IMR-90 (cell line): ENCODE results near the gene MTIF3. TPM values are rescaled to one million over a fixed set of nuclear protein-coding genes. Genes with fewer than 3 reads are reported as not detected.

Experiments used
- ATAC-seq: fragments of 200-7000 bp; cut with Tn5 transposase; 2 replicates; pipeline ENCODE4 v1.9.1; 2020; ENCODE audit warnings: low read depth, mild to moderate bottlenecking, moderate library complexity
- BruUV-seq: library from RNA; stranded (reverse); fragments of 400-500 nt; replicated peaks from 2 replicates; lab custom pipeline; 2021; lab: Mats Ljungman, UMichigan
- CTCF ChIA-PET: fragments of 300-600 bp; formaldehyde crosslinking; extraction: SDS; loops from one replicate; lab custom pipeline; 2021; ENCODE audit warnings: antibody characterized with exemption; lab: Yijun Ruan, JAX
- POLR2A ChIA-PET: fragments of 300-600 bp; sonication (Branson Sonifier 250); formaldehyde crosslinking; loops from one replicate; lab custom pipeline; 2022; ENCODE audit warnings: antibody characterized with exemption; ENCODE audit not compliant: unreplicated experiment; lab: Charles Lee
- DNase-seq: peaks from one replicate; pipeline ENCODE4 v3.0.0; 2013
- H2AFZ ChIP-seq: replicated peaks from 2 replicates; pipeline ENCODE3; 2013; ENCODE audit warnings: low read length, mild to moderate bottlenecking; ENCODE audit not compliant: poor library complexity
- H2AK5ac ChIP-seq: 2 replicates; pipeline ENCODE4 v1.6.1; 2013; ENCODE audit warnings: low read depth, low read length, inconsistent platforms
- H2AK9ac ChIP-seq: replicated peaks from 2 replicates; pipeline ENCODE3; 2013; ENCODE audit warnings: mild to moderate bottlenecking, low read depth, low read length, moderate library complexity; ENCODE audit not compliant: poor library complexity
- H2BK120ac ChIP-seq: 2 replicates; pipeline ENCODE4 v1.6.1; 2013; ENCODE audit warnings: low read depth, low read length, inconsistent platforms
- H2BK15ac ChIP-seq: 3 replicates; pipeline ENCODE4 v1.6.1; 2013; ENCODE audit warnings: low read depth, low read length, inconsistent platforms
- H2BK20ac ChIP-seq: 2 replicates; pipeline ENCODE4 v1.6.1; 2013; ENCODE audit warnings: low read depth, mild to moderate bottlenecking, inconsistent platforms, low read length, moderate library complexity
- H2BK5ac ChIP-seq: 2 replicates; pipeline ENCODE4 v1.6.1; 2013; ENCODE audit warnings: mild to moderate bottlenecking, low read depth, low read length, inconsistent platforms; ENCODE audit not compliant: poor library complexity, severe bottlenecking
- H3K14ac ChIP-seq: replicated peaks from 2 replicates; pipeline ENCODE4 v1.6.1; 2013; ENCODE audit warnings: low read depth, low read length, inconsistent platforms
- H3K18ac ChIP-seq: 2 replicates; pipeline ENCODE4 v1.6.1; 2013; ENCODE audit warnings: low read depth, low read length, control low read depth
- H3K23ac ChIP-seq: 2 replicates; pipeline ENCODE4 v1.6.1; 2013; ENCODE audit warnings: low read depth, low read length, inconsistent platforms
- H3K27ac ChIP-seq: 2 replicates; pipeline ENCODE4 v1.5.1; 2013; ENCODE audit warnings: mild to moderate bottlenecking, control low read depth, low read length; ENCODE audit not compliant: insufficient read depth
- H3K27me3 ChIP-seq: 2 replicates; pipeline ENCODE4 v1.6.1; 2013; ENCODE audit warnings: low read length; ENCODE audit not compliant: control insufficient read depth, insufficient read depth
- H3K36me3 ChIP-seq: 2 replicates; pipeline ENCODE4 v1.6.1; 2013; ENCODE audit warnings: low read length, mixed read lengths; ENCODE audit not compliant: control insufficient read depth, insufficient read depth
- H3K4ac ChIP-seq: 2 replicates; pipeline ENCODE4 v1.6.1; 2013; ENCODE audit warnings: low read depth, low read length, inconsistent platforms
- H3K4me1 ChIP-seq: 2 replicates; pipeline ENCODE4 v1.6.1; 2013; ENCODE audit warnings: low read length, mixed read lengths; ENCODE audit not compliant: control insufficient read depth, insufficient read depth
- H3K4me2 ChIP-seq: 2 replicates; pipeline ENCODE4 v1.6.1; 2013; ENCODE audit warnings: low read depth, mild to moderate bottlenecking, control low read depth, low read length, moderate library complexity
- H3K4me3 ChIP-seq: 2 replicates; pipeline ENCODE4 v1.5.1; 2013; ENCODE audit warnings: low read depth, mild to moderate bottlenecking, control low read depth, low read length, moderate library complexity; ENCODE audit not compliant: insufficient read depth
- H3K56ac ChIP-seq: 2 replicates; pipeline ENCODE4 v1.6.1; 2013; ENCODE audit warnings: low read length, inconsistent platforms; ENCODE audit not compliant: insufficient read depth; ENCODE audit errors: extremely low read depth
- H3K79me1 ChIP-seq, 2 experiments: 2 replicates each; pipeline ENCODE4 v1.6.1; 2013; ENCODE audit warnings: low read length in 2 of 2, inconsistent platforms in 1 of 2, low read depth in 1 of 2
- H3K9ac ChIP-seq: 2 replicates; pipeline ENCODE4 v1.6.1; 2013; ENCODE audit warnings: low read depth, low read length, control low read depth
- H3K9me1 ChIP-seq: 2 replicates; pipeline ENCODE4 v1.6.1; 2013; ENCODE audit warnings: low read length, inconsistent platforms; ENCODE audit not compliant: insufficient read depth
- H3K9me3 ChIP-seq: 2 replicates; pipeline ENCODE4 v1.6.1; 2013; ENCODE audit warnings: low read length; ENCODE audit not compliant: control insufficient read depth, insufficient read depth
- H4K20me1 ChIP-seq: 2 replicates; pipeline ENCODE4 v1.6.1; 2013; ENCODE audit warnings: low read length, inconsistent platforms; ENCODE audit not compliant: insufficient read depth
- H4K5ac ChIP-seq: 2 replicates; pipeline ENCODE4 v1.6.1; 2013; ENCODE audit warnings: mild to moderate bottlenecking, low read depth, low read length, control low read depth
- H4K8ac ChIP-seq, 2 experiments: 2 replicates each; pipeline ENCODE4 v1.6.1; 2013; ENCODE audit warnings: low read depth in 2 of 2, low read length in 2 of 2, control low read depth in 1 of 2, inconsistent platforms in 1 of 2
- H4K91ac ChIP-seq: 2 replicates; pipeline ENCODE4 v1.6.1; 2013; ENCODE audit warnings: low read depth, low read length, inconsistent platforms; ENCODE audit not compliant: insufficient read depth
- CHD1 ChIP-seq: IDR thresholded peaks from 2 replicates; pipeline ENCODE4 v1.6.1; 2012; ENCODE audit warnings: low read depth, low read length, improper control_type of control experiment
- WGBS, 2 experiments: methylation state at CpG; one replicate each; pipeline versions ENCODE4 v1.1.5 to v1.1.7; 2013; ENCODE audit warnings: missing lambda C conversion rate in 2 of 2; ENCODE audit not compliant: insufficient read length in 1 of 2; ENCODE audit errors: extremely low coverage in 2 of 2; 5-methylcytosine and 5-hydroxymethylcytosine counted together
- dilution Hi-C: fragments of 300-500 bp; cut with HindIII; formaldehyde crosslinking; loops from one replicate; pipeline ENCODE4 v1.14.3; 2018; ENCODE audit warnings: low sequenced_read_pairs; ENCODE audit not compliant: unreplicated experiment
- in situ Hi-C: fragments of 300-500 bp; cut with MboI; formaldehyde crosslinking; loops from 3 replicates; pipeline ENCODE4 v1.14.3; 2019; ENCODE audit warnings: low sequenced_read_pairs, inconsistent platforms, mixed read lengths
- intact Hi-C: fragments of 100-400 bp; cut with micrococcal nuclease; formaldehyde crosslinking; loops from 2 replicates; pipeline ENCODE4 v1.10.0; 2022
- polyA plus RNA-seq, 3 experiments: library from polyadenylated mRNA; depleted of rRNA; stranded (reverse); fragments of >200 nt; gene quantifications; 2 replicates each; pipeline ENCODE4 v1.2.3, GENCODE V29; 2012; ENCODE audit warnings: low replicate concordance in 1 of 3
- total RNA-seq: library from RNA; depleted of rRNA; stranded (reverse); fragments of >200 nt; gene quantifications from 2 replicates; pipeline ENCODE4 v1.2.3, GENCODE V29; 2012

The MTIF3 gene
- total and polyA plus RNA-seq, 2 of the 4 experiments (the other 2 are of a cell fraction), result 31.7 to 41.0 TPM

DNA sequence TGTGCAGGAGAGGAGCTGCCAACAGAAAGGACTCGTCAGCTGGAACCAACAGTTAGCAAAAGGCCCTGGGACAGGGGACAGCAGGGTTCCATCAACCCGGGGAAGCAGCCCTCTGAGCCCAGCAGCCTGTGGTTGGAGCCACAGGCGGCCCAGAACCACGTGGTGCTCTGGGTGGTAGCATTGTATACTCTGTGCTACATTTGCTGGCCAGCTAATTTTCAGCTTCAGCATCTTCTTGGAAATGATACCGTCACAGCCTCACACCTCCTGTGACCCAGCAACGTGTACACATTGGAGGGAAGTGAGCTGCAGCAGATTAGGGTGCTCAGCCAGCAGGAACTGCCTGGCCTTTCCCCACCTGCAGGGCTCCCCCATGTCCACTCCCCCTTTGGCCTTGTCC is 13.1 kb upstream of the MTIF3 start:
- no TSS peak for BruUV-seq

More for the DNA sequence above, 13.1 kb upstream of the MTIF3 start:
- dilution Hi-C loops, result no loop called here
- no peak for ATAC-seq
- in situ Hi-C loops, result no loop called here
- H3K9me3 ChIP-seq, result no peaks in the 10 kb centered on the region
- no peak overlapping the region for H3K4ac ChIP-seq
- no peak overlapping the region for H3K23ac ChIP-seq
- H2BK120ac ChIP-seq, result no peak overlapping the region
- H2AK5ac ChIP-seq, result no peak overlapping the region
- H4K91ac ChIP-seq, result no peak overlapping the region
- no peak overlapping the region for H3K4me2 ChIP-seq
- no peak overlapping the region for H3K14ac ChIP-seq
- no peaks in the 10 kb centered on the region for H3K4me1 ChIP-seq
- ChIA-PET CTCF (no interaction called here), POLR2A (no interaction called here)
- intact Hi-C loops, result no loop called here
- no peak overlapping the region for H2AK9ac ChIP-seq
- H2BK20ac ChIP-seq, result no peak overlapping the region
- H3K56ac ChIP-seq, result no peak overlapping the region
- no peak overlapping the region for H4K8ac ChIP-seq
- no peak overlapping the region for H3K18ac ChIP-seq
- no peaks in the 10 kb centered on the region for H3K9me1 ChIP-seq
- no peak for DNase-seq
- peaks cover 9% of the 10 kb centered on the region for H3K27me3 ChIP-seq
- H2AFZ ChIP-seq, result no peak overlapping the region
- no peak for TF ChIP-seq CHD1
- H3K79me1 ChIP-seq, result no peaks in the 10 kb centered on the region
- no peak overlapping the region for H4K5ac ChIP-seq
- H3K4me3 ChIP-seq, result no peak overlapping the region
- no peaks in the 10 kb centered on the region for H4K20me1 ChIP-seq
- no peak overlapping the region for H3K9ac ChIP-seq
- H3K27ac ChIP-seq, result no peak overlapping the region
- H3K36me3 ChIP-seq, result no peaks in the 10 kb centered on the region
- WGBS, 2 experiments, result no CpG with 5 or more reads among the region's 6 CpGs
- no peak overlapping the region for H2BK5ac ChIP-seq
- H2BK15ac ChIP-seq, result no peak overlapping the region
